ENCODE results near the gene EXOC6. TPM values are rescaled to one million over a fixed set of nuclear protein-coding genes. Genes with fewer than 3 reads are reported as not detected.

The EXOC6 gene
- total RNA-seq, 1 experiment from 2014 or later: 17.0 TPM

DNA sequence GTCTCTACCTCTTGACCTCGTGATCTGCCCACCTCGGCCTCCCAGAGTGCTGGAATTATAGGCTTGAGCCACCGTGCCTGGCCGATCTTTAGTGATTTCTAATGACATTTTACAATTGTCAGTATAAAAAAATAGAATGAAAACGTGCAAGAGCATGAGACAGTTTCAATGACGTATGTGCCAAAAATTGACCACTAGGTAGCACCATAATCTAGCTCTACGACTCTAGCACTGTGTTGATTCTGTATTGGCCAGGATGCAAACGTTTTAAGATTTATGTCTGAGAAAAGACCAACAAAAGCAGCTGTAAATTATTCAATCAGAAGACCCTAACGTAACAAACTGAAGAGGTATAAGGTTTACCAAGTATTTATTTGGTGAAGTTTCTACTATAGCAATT, 25.4 kb upstream of the EXOC6 start:
- Histone ChIP-seq H3K36me3 (ENCODE audit: control insufficient read depth, insufficient read depth, low read length) (no peaks in the 10 kb centered on the region), H3K27ac (ENCODE audit: low read length) (no peak overlapping the region), H3K4me1 (ENCODE audit: control insufficient read depth, insufficient read depth, low read length) (no peaks in the 10 kb centered on the region), H3K27me3 (ENCODE audit: control insufficient read depth, insufficient read depth, low read length) (no peaks in the 10 kb centered on the region), H3K4me3 (ENCODE audit: low read depth in 2 of 2, low read length in 2 of 2) (no peak overlapping the region), H3K9me3 (ENCODE audit: control insufficient read depth, insufficient read depth, low read depth, low read length) (no peaks in the 10 kb centered on the region)
- POLR2A ChIA-PET: no interaction called here
- CTCF ChIA-PET: interaction anchor here (0.6 kb wide), 1 partner anchor 62 kb away, joined by 3 read pairs; no protein-coding TSS in a partner anchor
- ATAC-seq (0 out of 2 replicates have a peak, but pooled peaks have one; percentile 55), DNase-seq (ENCODE audit: low read depth, low spot score) (no peak)
- in situ Hi-C loops (cut with HindIII; ENCODE audit: low pct_unique_long_range_greater_than_20kb, low sequenced_read_pairs) (no loop called here), intact Hi-C loops (cut with micrococcal nuclease; ENCODE audit: unreplicated experiment) (no loop called here)
- TF ChIP-seq CTCF (IDR thresholded peaks at IDR 0.05): peak; percentile 60
- no peak for TF ChIP-seq POLR2AphosphoS5 (IDR thresholded peaks at IDR 0.05; ENCODE audit: low read depth, low read length)
- no TSS peak for BruUV-seq (replicated peaks)

DNA sequence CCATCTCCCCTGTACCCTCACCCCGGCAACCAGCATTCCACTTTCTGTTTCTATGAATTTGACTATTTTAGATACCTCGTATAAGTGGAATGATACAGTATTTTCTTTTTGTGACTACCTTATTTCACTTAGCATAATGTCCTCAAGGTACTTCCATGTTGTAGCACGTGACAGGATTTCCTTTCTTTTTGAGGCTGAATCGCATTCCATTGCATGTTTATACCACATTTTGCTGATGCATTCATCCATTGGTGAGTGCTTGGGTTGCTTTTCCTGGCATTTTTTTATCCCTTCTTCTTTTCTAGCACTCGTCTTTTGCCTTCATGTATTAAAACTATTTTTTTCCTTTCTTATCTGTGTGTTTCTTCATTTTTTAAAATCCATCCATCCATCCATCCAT, 22.3 kb upstream of the EXOC6 start:
- in situ Hi-C loops (cut with HindIII; ENCODE audit: low pct_unique_long_range_greater_than_20kb, low sequenced_read_pairs): no loop called here
- Histone ChIP-seq H3K27ac (ENCODE audit: low read length) (no peak overlapping the region), H3K4me3 (ENCODE audit: low read depth in 2 of 2, low read length in 2 of 2) (no peak overlapping the region), H3K4me1 (ENCODE audit: control insufficient read depth, insufficient read depth, low read length) (no peaks in the 10 kb centered on the region), H3K36me3 (ENCODE audit: control insufficient read depth, insufficient read depth, low read length) (no peaks in the 10 kb centered on the region), H3K9me3 (ENCODE audit: control insufficient read depth, insufficient read depth, low read depth, low read length) (no peaks in the 10 kb centered on the region), H3K27me3 (ENCODE audit: control insufficient read depth, insufficient read depth, low read length) (no peaks in the 10 kb centered on the region)
- ChIA-PET CTCF (no interaction called here), POLR2A (no interaction called here)
- no peak for TF ChIP-seq SIN3A (IDR thresholded peaks at IDR 0.05; ENCODE audit: borderline replicate concordance, insufficient read depth, low read depth, low read length)
- TF ChIP-seq, protein P1, sequence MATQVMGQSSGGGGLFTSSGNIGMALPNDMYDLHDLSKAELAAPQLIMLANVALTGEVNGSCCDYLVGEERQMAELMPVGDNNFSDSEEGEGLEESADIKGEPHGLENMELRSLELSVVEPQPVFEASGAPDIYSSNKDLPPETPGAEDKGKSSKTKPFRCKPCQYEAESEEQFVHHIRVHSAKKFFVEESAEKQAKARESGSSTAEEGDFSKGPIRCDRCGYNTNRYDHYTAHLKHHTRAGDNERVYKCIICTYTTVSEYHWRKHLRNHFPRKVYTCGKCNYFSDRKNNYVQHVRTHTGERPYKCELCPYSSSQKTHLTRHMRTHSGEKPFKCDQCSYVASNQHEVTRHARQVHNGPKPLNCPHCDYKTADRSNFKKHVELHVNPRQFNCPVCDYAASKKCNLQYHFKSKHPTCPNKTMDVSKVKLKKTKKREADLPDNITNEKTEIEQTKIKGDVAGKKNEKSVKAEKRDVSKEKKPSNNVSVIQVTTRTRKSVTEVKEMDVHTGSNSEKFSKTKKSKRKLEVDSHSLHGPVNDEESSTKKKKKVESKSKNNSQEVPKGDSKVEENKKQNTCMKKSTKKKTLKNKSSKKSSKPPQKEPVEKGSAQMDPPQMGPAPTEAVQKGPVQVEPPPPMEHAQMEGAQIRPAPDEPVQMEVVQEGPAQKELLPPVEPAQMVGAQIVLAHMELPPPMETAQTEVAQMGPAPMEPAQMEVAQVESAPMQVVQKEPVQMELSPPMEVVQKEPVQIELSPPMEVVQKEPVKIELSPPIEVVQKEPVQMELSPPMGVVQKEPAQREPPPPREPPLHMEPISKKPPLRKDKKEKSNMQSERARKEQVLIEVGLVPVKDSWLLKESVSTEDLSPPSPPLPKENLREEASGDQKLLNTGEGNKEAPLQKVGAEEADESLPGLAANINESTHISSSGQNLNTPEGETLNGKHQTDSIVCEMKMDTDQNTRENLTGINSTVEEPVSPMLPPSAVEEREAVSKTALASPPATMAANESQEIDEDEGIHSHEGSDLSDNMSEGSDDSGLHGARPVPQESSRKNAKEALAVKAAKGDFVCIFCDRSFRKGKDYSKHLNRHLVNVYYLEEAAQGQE (IDR thresholded peaks at IDR 0.05; ENCODE audit: insufficient read depth in 1 of 2, low read depth in 2 of 2, low read length in 1 of 2): no peak
- TF ChIP-seq TCF7L2 (IDR thresholded peaks at IDR 0.05; ENCODE audit: low read depth, low read length): no peak
- TF ChIP-seq CTCF (IDR thresholded peaks at IDR 0.05): no peak
- TF ChIP-seq POLR2AphosphoS5 (IDR thresholded peaks at IDR 0.05; ENCODE audit: low read depth, low read length): no peak
- intact Hi-C loops (cut with micrococcal nuclease; ENCODE audit: unreplicated experiment): no loop called here
- DNase-seq (ENCODE audit: low read depth, low spot score): no peak
- ATAC-seq: no peak
- BruUV-seq (replicated peaks): no TSS peak
